Right lobe of liver (tissue), 6 donors: ENCODE results near the gene QRICH2. TPM values are rescaled to one million over a fixed set of nuclear protein-coding genes. Genes with fewer than 3 reads are reported as not detected.

Source experiments
- ATAC-seq, 4 donors: fragments of 200-7000 bp; cut with Tn5 transposase; one replicate each; pipeline ENCODE4 v1.9.1; 2020; ENCODE audit warnings: mild to moderate bottlenecking in 4 of 4, moderate library complexity in 4 of 4
- DNase-seq, 3 donors: peaks; one replicate each; pipeline ENCODE4 v3.0.0-alpha.2; 2020
- H3K27ac ChIP-seq, 3 donors: fragments of 200-600 bp; one replicate each; pipeline ENCODE4 v1.8.0; 2022
- H3K27me3 ChIP-seq, 2 donors: fragments of 200-600 bp; one replicate each; pipeline ENCODE4 v1.8.0; 2022
- H3K36me3 ChIP-seq, 4 donors: fragments of 200-600 bp; sonication (generic) in 1 of 4; one replicate each; pipeline versions ENCODE4 v1.5.1 to v1.8.0; 2017 to 2022; ENCODE audit warnings: control low read depth in 1 of 4
- H3K4me1 ChIP-seq, 4 donors: fragments of 200-600 bp; sonication (generic) in 1 of 4; one replicate each; pipeline versions ENCODE4 v1.5.1 to v1.8.0; 2017 to 2022; ENCODE audit warnings: control low read depth in 1 of 4
- H3K4me3 ChIP-seq, 3 donors: fragments of 200-600 bp; one replicate each; pipeline ENCODE4 v1.8.0; 2022
- H3K9me3 ChIP-seq, 4 donors: fragments of 200-600 bp; sonication (generic) in 1 of 4; one replicate each; pipeline versions ENCODE4 v1.5.1 to v1.8.0; 2017 to 2022; ENCODE audit warnings: control low read depth in 1 of 4
- CTCF ChIP-seq, 4 donors: fragments of 200-600 bp in 3 of 4; fragments of 450-650 bp in 1 of 4; IDR thresholded peaks; one replicate each; pipeline versions ENCODE4 v1.5.1 to v1.8.0; 2016 to 2022; ENCODE audit warnings: antibody characterized with exemption in 4 of 4, mild to moderate bottlenecking in 2 of 4
- POLR2A ChIP-seq: fragments of 450-650 bp; IDR thresholded peaks from one replicate; pipeline ENCODE4 v1.6.1; 2017; ENCODE audit warnings: antibody characterized with exemption, mild to moderate bottlenecking
- WGBS: methylation state at CpG from one replicate; pipeline ENCODE4 v1.1.6; 2018; ENCODE audit warnings: low coverage, low lambda C conversion rate; ENCODE audit not compliant: insufficient coverage; ENCODE audit errors: missing lambda C conversion rate; 5-methylcytosine and 5-hydroxymethylcytosine counted together
- intact Hi-C, 2 donors: fragments of 100-400 bp; cut with DNase I; formaldehyde crosslinking; loops; one replicate each; pipeline versions ENCODE4 v1.11.2 to v1.14.1; 2022
- total RNA-seq, 6 experiments: library from RNA; depleted of rRNA in 2 of 6; stranded (reverse); fragments of >200 nt in 2 of 6; fragmentation: NEBNext Ultra II Directional in 3 of 6; extraction: Animal tissue kit (Norgen Biotek cat#: 25700) in 3 of 6; gene quantifications; one replicate each; pipeline versions ENCODE4 v1.1.0 to v1.2.4, GENCODE V29; 2016 to 2023
- donor health status: DM: no; HTN: yes; CAD: no.
- donor health status: DM: no; HTN: no; CAD: no.
- donor health status: DM: no; HTN: no; CAD: no.
- donor health status: DM: no; HTN: yes; CAD: no.
- donor health status: DM: no; HTN: yes; CAD: no.

QRICH2 gene
- total RNA-seq, 6 experiments from 2014 or later, result 0.43 to 2.2 (median 1.5) TPM

GRCh38 chr17:76241204-76241538 lies 66.9 kb downstream of the QRICH2 start:
- WGBS, result 3% methylated on average over 10 of the region's 12 CpGs
- no peak for TF ChIP-seq CTCF (IDR thresholded peaks at IDR 0.05)
- no peak for TF ChIP-seq POLR2A
- intact Hi-C loops, result no loop called here
- peak overlapping the region in 1 of 3 donors; percentile 25 for H3K27ac ChIP-seq
- no peak for DNase-seq
- H3K9me3 ChIP-seq, result no peaks in the 10 kb centered on the region
- H3K4me1 ChIP-seq, result peaks cover 0 to 11% (median 4%) of the 10 kb centered on the region in 4 donors
- H3K27me3 ChIP-seq, result no peaks in the 10 kb centered on the region
- ATAC-seq, result peak in 3 of 4 donors; percentile 19 to 35 (median 22)
- H3K36me3 ChIP-seq, result no peaks in the 10 kb centered on the region
- peak overlapping the region; percentile 55 to 61 (median 60) for H3K4me3 ChIP-seq

DNA sequence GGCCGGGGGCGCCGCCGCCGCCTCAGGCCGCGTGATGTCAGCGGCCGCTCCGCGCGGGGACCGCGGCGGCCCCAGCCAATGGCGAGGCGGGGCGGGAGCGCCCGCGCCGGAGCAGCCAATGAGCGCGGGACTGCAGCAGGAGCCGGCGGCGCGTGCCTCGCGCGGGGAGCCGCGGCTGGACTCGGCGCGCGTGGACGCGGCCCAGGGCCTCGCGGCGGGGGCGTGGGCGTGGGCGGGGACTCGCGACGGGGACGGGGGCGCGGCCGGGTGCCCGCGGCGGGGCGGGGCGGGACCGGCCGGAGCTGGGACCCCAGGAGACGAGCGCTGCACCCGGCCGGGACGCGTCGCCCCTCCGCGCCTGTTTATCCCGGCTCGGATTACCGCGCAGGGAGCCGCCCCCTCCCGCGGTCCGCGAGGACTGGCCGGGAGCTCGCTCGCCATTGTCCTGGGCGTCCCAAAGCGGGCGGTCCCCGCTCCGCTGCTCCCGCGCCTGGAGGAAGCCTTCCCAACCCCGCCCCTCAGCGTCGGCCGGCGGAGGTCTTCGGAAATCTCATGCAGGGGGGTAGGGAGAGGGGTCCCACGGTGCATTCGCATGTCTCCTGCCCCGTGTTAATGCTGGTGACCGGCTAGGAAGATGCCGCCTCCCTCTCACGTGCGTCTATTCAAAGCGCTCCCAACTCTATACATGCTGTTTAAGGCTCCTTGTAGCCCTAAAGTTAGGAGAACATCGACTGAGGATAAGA lies 67.4 kb downstream of the QRICH2 start, which contains the start of gene RNF157:
Gene RNF157, minus strand, starts transcription at position 33 of the 743 bp plus-strand sequence. CDS start 253 bp downstream, outside the sequence.
- TF ChIP-seq CTCF (IDR thresholded peaks at IDR 0.05) (no peak), POLR2A (peak; percentile 51)
- intact Hi-C loops, result no loop called here
- peak within 1 kb of the TSS; percentile 55 to 61 (median 60) for H3K4me3 ChIP-seq
- H3K27ac ChIP-seq, result peak within 1 kb of the TSS in 1 of 3 donors; percentile 25
- peaks cover 0 to 9% (median 4%) of the 10 kb centered on the region in 4 donors for H3K4me1 ChIP-seq
- DNase-seq, result peak; percentile 64 to 73 (median 71)
- whole genome bisulfite sequencing, result 3% methylated on average over 17 of the region's 102 CpGs
- no peaks in the 10 kb centered on the region for H3K36me3 ChIP-seq
- H3K9me3 ChIP-seq, result no peaks in the 10 kb centered on the region
- ATAC-seq, result peak; percentile 61 to 82 (median 76)
- no peaks in the 10 kb centered on the region for H3K27me3 ChIP-seq

GRCh38 chr17:76239538-76240274 lies 68.4 kb downstream of the QRICH2 start:
- H3K4me1 ChIP-seq, result peaks cover 0 to 9% (median 4%) of the 10 kb centered on the region in 4 donors
- H3K36me3 ChIP-seq, result no peaks in the 10 kb centered on the region
- H3K4me3 ChIP-seq, result peak overlapping the region in 2 of 3 donors; percentile 23 to 38
- H3K9me3 ChIP-seq, result no peaks in the 10 kb centered on the region
- WGBS, result 14% methylated on average over 16 of the region's 75 CpGs
- H3K27me3 ChIP-seq, result no peaks in the 10 kb centered on the region
- intact Hi-C loops, result no loop called here
- DNase-seq (no peak), ATAC-seq (no peak)
- no peak overlapping the region for H3K27ac ChIP-seq
- TF ChIP-seq POLR2A (no peak), CTCF (IDR thresholded peaks at IDR 0.05) (no peak)

- DNase-seq (no peak), ATAC-seq (no peak)
- 43% methylated on average over 11 of the region's 11 CpGs for WGBS
- TF ChIP-seq POLR2A (no peak), CTCF (IDR thresholded peaks at IDR 0.05) (no peak)
- Histone ChIP-seq H3K4me3 (no peak overlapping the region), H3K27ac (no peak overlapping the region), H3K36me3 (no peaks in the 10 kb centered on the region), H3K27me3 (no peaks in the 10 kb centered on the region), H3K4me1 (peaks cover 0 to 9% (median 4%) of the 10 kb centered on the region in 4 donors), H3K9me3 (no peaks in the 10 kb centered on the region)
- intact Hi-C loops, result no loop called here
Observed at GRCh38 chr17:76238847-76239537, 69.1 kb downstream of the QRICH2 start.
